Left ventricle myocardium inferior (tissue), 1 donor: ENCODE results near the gene VPS41. TPM values are rescaled to one million over a fixed set of nuclear protein-coding genes. Genes with fewer than 3 reads are reported as not detected.

Source experiments
- DNase-seq: peaks from one replicate; pipeline ENCODE4 v3.0.0-alpha.2; 2020
- H3K27ac ChIP-seq: fragments of 200-600 bp; replicated peaks from 2 replicates; pipeline ENCODE4 v1.8.0; 2021
- H3K27me3 ChIP-seq: fragments of 200-600 bp; 2 replicates; pipeline ENCODE4 v1.8.0; 2021; ENCODE audit warnings: low read depth
- H3K36me3 ChIP-seq: fragments of 200-600 bp; 2 replicates; pipeline ENCODE4 v1.8.0; 2021
- H3K4me1 ChIP-seq: fragments of 200-600 bp; 2 replicates; pipeline ENCODE4 v1.8.0; 2021
- H3K4me3 ChIP-seq: fragments of 200-600 bp; 2 replicates; pipeline ENCODE4 v1.8.0; 2021; ENCODE audit warnings: mild to moderate bottlenecking, moderate library complexity
- H3K9me3 ChIP-seq: fragments of 200-600 bp; replicated peaks from 2 replicates; pipeline ENCODE4 v1.8.0; 2021
- CTCF ChIP-seq: fragments of 200-600 bp; IDR thresholded peaks from 2 replicates; pipeline ENCODE4 v1.8.0; 2021; ENCODE audit warnings: antibody characterized with exemption, mild to moderate bottlenecking, borderline replicate concordance
- intact Hi-C: fragments of 100-400 bp; cut with micrococcal nuclease; formaldehyde crosslinking; loops from one replicate; pipeline ENCODE4 v1.11.0; 2022
- total RNA-seq: library from RNA; stranded (reverse); fragmentation: NEBNext Ultra II Directional; extraction: Animal tissue kit (Norgen Biotek cat#: 25700); gene quantifications from one replicate; pipeline ENCODE4 v1.2.1, GENCODE V29; 2021
- donor health status: DM: no; HTN: yes; CAD: no; lungs with severe emphysema.

The VPS41 gene
- total RNA-seq, 1 donor from 2014 or later: 43.7 TPM

- peaks cover 17% of the 10 kb centered on the region for H3K36me3 ChIP-seq
- peaks cover 14% of the 10 kb centered on the region for H3K9me3 ChIP-seq
- DNase-seq: no peak
- no peaks in the 10 kb centered on the region for H3K27me3 ChIP-seq
- H3K4me1 ChIP-seq: no peaks in the 10 kb centered on the region
- no peak overlapping the region for H3K4me3 ChIP-seq
- intact Hi-C loops: no loop called here
- peak; percentile 33 for TF ChIP-seq CTCF
- H3K27ac ChIP-seq: no peak overlapping the region
Observed at GRCh38 chr7:38889872-38890432, 19.0 kb downstream of the VPS41 start.

- intact Hi-C loops: no loop called here
- H3K36me3 ChIP-seq: peaks cover 9% of the 10 kb centered on the region
- H3K27ac ChIP-seq: no peak overlapping the region
- TF ChIP-seq CTCF: no peak
- no peak for DNase-seq
- no peaks in the 10 kb centered on the region for H3K4me1 ChIP-seq
- no peaks in the 10 kb centered on the region for H3K27me3 ChIP-seq
- H3K4me3 ChIP-seq: no peak overlapping the region
- peaks cover 14% of the 10 kb centered on the region for H3K9me3 ChIP-seq
Observed at GRCh38 chr7:38889079-38889478, 19.9 kb downstream of the VPS41 start.

GRCh38 chr7:38886265-38886664 lies 22.7 kb downstream of the VPS41 start:
- Histone ChIP-seq H3K4me1 (no peaks in the 10 kb centered on the region), H3K27ac (no peak overlapping the region), H3K4me3 (no peak overlapping the region), H3K27me3 (no peaks in the 10 kb centered on the region), H3K36me3 (peaks cover 7% of the 10 kb centered on the region), H3K9me3 (peaks cover 14% of the 10 kb centered on the region)
- DNase-seq: no peak
- intact Hi-C loops: no loop called here
- TF ChIP-seq CTCF: no peak

- peaks cover 4% of the 10 kb centered on the region for H3K36me3 ChIP-seq
- no peaks in the 10 kb centered on the region for H3K27me3 ChIP-seq
- no peak overlapping the region for H3K27ac ChIP-seq
- no peak for TF ChIP-seq CTCF
- intact Hi-C loops: no loop called here
- H3K9me3 ChIP-seq: peaks cover 3% of the 10 kb centered on the region
- DNase-seq: no peak
- peaks cover 6% of the 10 kb centered on the region for H3K4me1 ChIP-seq
- H3K4me3 ChIP-seq: no peak overlapping the region
Observed at GRCh38 chr7:38883706-38884105, 25.3 kb downstream of the VPS41 start.

GRCh38 chr7:38881947-38882684 lies 26.9 kb downstream of the VPS41 start:
- TF ChIP-seq CTCF: no peak
- intact Hi-C loops: no loop called here

More at GRCh38 chr7:38881947-38882684, 26.9 kb downstream of the VPS41 start:
- no peak overlapping the region for H3K4me3 ChIP-seq
- H3K36me3 ChIP-seq: peaks cover 4% of the 10 kb centered on the region
- peaks cover 6% of the 10 kb centered on the region for H3K4me1 ChIP-seq
- peaks cover 3% of the 10 kb centered on the region for H3K9me3 ChIP-seq
- no peak overlapping the region for H3K27ac ChIP-seq
- DNase-seq: no peak
- no peaks in the 10 kb centered on the region for H3K27me3 ChIP-seq
